Hematopoietic multipotent progenitor cell (in vitro differentiated cells): ENCODE results near the gene WDPCP. TPM values are rescaled to one million over a fixed set of nuclear protein-coding genes. Genes with fewer than 3 reads are reported as not detected.

Experiments
- small RNA-seq: library from RNA; depleted of rRNA; stranded (forward); fragments of <200 nt; gene quantifications from one replicate; pipeline ENCODE3, GENCODE V24; 2012
- total RNA-seq: library from RNA; depleted of rRNA; stranded (reverse); fragments of >200 nt; gene quantifications from one replicate; pipeline ENCODE4 v1.2.3, GENCODE V29; 2012

Gene WDPCP
- total RNA-seq, 1 donor: 14.8 TPM

Small RNA genes within 50 kb of the gene (small RNA-seq; reads per million reads assigned to genes)
- gene RF00017: not detected

Other genes starting within 250 kb of the WDPCP start
- gene MDH1, start 486 bp upstream of the WDPCP start, total RNA-seq: 65.4 TPM